Measurements from ENCODE around the gene TGFBR3.
A peak's percentile ranks its signal among the peaks of the same experiment; 100 is the strongest.

The TGFBR3 gene

GRCh38 chr1:91783423-91784170 is 102.4 kb downstream of the TGFBR3 start:
- no peak for DNase-seq

- DNase-seq: no peak
These were observed 103.9 kb downstream of the TGFBR3 start for GRCh38 chr1:91781901-91782622.

GRCh38 chr1:91781371-91781825 is 104.6 kb downstream of the TGFBR3 start:
- DNase-seq: peak in 2 of 56 donors; percentile 16 to 20

- DNase-seq: no peak
These were observed 106.4 kb downstream of the TGFBR3 start for GRCh38 chr1:91779548-91780021.

GRCh38 chr1:91778964-91779363 is 107.0 kb downstream of the TGFBR3 start:
- no peak for DNase-seq

GRCh38 chr1:91777630-91778300 is 108.2 kb downstream of the TGFBR3 start:
- DNase-seq: no peak

- no peak for DNase-seq
These were observed 108.8 kb downstream of the TGFBR3 start for GRCh38 chr1:91777196-91777595.

DNA sequence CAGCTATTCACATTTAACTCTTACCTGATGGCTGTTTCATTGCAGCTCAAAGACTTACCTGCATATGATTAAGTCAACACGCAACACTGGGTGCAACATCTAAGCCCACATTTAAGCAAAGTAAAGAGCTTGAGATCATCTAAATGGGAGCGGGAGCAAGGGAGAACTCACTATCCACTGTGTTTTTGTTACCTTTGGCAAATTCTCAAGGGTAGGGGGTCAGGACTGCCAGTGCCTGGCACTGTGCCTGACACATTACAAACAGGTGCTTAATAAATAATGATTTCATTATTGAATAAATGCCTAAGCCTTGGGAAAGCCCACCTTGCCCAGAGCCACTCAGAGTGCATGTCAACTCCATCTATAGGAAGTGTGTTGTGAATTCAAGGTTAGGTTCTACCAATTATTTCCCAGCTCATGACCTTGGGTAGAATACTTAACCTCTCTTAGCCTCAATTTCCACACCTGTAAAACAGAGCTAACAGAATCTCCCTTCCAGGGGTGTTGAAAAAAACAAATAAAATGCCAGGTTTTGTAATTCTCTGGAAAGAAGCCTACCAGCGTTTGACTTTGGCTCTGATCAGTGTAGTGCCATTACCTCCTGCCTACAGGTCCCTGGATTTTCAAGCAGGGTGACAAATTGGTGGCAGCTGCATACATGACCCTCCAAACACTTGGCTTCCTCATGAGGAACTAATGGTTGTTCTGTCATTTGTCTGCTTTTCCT is 109.7 kb downstream of the TGFBR3 start:
- no peak for DNase-seq

- DNase-seq: no peak
These were observed 110.7 kb downstream of the TGFBR3 start for GRCh38 chr1:91775227-91775626.

- DNase-seq: no peak
These were observed 111.3 kb downstream of the TGFBR3 start for GRCh38 chr1:91774520-91775203.

DNA sequence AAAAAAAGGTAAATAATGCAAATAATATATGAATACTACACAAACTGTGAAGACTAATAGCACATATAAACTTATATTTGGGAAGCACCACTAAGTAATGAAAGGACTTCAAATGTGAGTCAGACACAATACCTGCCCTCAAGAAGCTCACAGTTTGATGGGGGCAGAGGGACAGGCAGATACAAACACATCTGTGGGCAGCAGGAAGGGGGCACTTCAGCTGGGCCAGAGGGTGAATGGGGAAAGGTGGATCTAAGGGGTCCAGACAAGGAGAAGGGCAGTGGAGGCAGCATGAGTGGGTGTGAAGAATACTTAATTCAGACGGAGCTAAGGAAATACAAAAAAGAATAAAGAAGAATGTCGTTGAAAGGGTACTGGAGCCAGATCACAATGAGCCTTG is 114.2 kb downstream of the TGFBR3 start:
- DNase-seq: no peak

- no peak for DNase-seq
These were observed 115.2 kb downstream of the TGFBR3 start for GRCh38 chr1:91770667-91771268.

- DNase-seq: no peak
These were observed 116.2 kb downstream of the TGFBR3 start for GRCh38 chr1:91769742-91770141.

DNA sequence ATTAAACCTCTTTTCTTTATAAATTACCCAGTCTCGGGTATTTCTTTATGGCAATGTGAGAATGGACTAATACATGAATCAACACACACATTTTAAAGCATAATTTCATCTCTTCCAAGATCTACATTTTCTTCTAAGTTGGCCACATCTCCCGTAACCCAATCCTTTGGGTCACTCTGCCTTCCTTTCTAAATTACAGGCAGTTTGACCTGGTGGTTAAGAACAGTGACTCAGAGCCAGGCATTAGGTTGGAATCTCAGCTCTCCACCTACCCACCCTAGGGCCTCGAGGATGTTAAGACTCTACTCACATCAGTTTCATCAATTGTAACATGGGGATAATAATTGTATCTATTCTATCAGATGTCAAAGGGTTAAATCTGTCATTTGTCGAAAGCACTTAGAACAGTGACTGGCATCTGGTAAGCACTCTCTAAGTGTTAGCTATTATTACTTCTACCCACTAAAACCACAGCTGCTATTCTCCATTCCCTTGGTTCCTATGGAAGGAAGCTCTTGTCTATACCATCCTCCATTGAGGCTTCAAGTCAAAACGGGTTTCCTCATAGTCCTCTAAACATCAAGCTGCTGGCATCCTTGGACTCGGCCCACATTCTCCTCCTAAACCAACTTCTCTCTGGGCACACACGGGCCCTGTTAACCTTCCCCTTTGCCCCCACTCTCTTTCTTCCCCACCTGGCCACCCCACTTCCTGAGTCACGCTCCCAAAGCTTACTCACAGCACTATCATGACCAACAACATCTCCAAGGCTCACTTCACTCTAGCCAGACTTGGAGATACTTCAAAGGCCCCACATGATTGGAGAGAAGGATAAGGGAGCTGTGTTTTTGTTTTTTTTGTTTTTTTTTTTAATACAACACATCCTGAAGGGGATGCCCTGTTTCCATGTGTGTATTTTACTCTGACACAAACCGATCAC is 116.9 kb downstream of the TGFBR3 start:
- DNase-seq: no peak

GRCh38 chr1:91768120-91768519 is 117.8 kb downstream of the TGFBR3 start:
- no peak for DNase-seq

GRCh38 chr1:91766883-91767282 is 119.1 kb downstream of the TGFBR3 start:
- no peak for DNase-seq

DNA sequence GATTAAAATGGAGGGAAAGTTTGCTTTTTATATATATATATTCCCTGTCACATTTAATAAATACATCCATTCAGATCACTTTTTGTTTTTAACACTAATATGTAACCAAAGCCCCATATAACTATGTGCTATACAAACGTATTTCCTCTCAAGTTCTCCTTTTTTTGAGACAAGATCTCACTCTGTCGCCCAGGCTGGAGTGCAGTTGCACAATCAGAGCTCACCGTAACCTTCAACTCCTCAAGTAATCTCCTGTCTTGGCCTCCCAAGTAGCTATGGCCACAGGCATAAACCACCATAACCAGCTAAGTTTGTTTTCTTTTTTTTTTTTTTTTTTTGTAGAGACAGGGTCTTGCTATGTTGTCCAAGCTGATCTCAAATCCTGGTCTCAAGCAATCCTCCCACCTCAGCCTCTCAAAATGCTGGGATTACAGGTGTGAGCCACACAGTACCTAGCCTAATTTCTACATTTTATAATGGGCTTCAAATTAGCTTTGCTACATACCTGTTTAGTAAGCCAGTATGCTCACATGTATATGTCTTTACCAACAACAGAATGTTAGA is 120.0 kb downstream of the TGFBR3 start:
- no peak for DNase-seq

DNA sequence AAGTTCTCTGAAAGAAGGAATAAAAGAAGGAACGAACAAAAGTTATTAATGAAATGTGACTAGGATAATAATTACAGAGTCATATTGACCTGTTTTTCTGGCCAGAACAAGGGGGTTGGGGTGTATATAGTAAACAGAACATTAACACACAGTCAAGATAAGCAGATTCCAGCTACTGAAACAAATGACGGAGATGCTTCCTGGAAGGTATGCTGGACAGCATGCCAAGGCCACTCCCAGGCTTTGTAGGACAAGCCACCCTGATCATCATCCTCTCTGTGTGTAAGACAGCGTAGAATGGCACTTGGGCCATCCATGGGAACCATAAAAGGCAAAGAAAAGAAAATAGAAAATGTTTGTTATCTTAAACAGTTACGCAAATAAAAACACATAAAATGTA is 120.7 kb downstream of the TGFBR3 start:
- DNase-seq: no peak
